GM21381 (cell line): ENCODE measurements around the gene RFLNA.
"Not testable (repeated sequence)": the region's sequence is repeated elsewhere in the genome, so short reads cannot be mapped to it uniquely, and the experiment has no call there.

Experiments used
- ATAC-seq: cut with Tn5 transposase; IDR thresholded peaks from one replicate; pipeline ENCODE4 v1.9.1; 2021; ENCODE audit warnings: mild to moderate bottlenecking, moderate library complexity; ENCODE audit not compliant: unreplicated experiment

The RFLNA gene

DNA sequence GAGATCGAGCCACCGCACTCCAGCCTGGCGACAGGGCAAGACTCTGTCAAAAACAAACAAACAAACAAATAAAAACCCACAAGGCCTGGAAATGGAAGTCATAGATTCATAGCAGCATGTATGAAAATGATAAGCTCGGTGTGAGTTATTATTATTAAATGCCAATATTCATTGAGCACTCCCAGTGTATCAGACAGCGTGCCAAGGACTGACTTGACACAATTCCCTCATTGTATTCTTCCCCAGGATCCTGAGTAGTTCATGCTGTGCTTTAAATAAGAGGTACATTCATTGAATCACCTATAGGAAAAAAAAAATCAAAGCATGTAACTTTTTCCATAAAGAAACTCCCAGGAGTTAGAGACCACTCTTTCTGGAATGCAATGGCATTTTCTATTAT lies 12.6 kb upstream of the RFLNA start:
- no peak for ATAC-seq

DNA sequence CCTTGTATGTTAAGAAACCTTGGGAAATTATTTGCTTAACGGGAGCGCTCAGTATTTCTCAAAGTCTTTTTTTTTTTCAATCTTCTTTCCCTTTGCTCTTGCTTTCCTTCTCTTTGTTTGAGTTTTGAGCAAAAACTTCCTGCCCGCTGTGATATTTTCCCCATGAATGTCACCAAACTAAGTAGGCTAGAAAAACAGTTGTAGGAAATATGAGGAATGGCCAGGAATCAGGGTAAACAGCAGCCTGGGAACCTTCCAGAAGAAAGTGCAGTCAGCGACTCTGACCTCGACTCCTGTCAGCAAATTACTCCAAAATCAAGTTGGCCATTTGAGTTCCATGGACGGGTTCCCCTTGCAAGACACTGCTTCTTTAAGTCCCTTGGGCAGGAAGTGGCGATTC lies 11.6 kb upstream of the RFLNA start:
- no peak for ATAC-seq

GRCh38 chr12:124284368-124284767 lies 10.5 kb upstream of the RFLNA start:
- no peak for ATAC-seq

DNA sequence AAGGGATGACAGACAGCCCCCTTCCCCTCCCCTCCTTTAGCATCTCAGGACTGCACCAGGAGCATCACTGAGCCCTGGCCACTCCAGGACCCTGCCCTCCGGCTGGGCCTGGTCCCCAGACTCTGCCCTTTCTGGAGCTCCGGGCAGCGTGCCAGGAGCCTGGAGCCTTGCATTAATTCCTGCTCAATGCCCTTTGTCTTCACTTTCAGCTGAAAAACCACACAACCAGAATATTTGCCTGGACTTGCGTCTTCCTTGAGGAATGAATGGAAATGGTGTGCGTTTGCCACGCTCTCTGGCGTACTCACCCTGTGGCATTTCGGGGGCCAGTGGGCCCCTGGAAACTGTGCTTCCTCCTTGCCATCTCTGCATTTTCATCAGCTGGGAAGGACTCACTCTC lies 8.5 kb upstream of the RFLNA start:
- no peak for ATAC-seq

DNA sequence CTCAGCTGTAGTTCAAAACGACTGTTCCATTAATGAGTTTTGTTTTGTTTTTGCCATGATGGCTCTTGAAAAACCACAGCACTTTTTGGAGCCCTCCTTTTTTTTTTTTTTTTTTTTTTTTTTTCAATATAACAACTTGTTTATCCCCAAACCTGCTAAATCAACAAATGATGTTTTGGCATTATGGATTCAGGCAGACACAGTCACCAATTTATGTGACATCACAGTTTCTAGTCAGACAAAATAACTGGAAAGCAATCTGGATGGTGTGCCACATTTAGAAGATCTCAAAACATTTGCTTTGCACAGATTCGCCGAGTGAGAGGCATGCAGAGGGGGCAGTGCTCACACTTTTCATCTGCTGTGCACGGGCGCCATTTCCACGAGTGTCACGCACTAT lies 7.9 kb upstream of the RFLNA start:
- no peak for ATAC-seq

DNA sequence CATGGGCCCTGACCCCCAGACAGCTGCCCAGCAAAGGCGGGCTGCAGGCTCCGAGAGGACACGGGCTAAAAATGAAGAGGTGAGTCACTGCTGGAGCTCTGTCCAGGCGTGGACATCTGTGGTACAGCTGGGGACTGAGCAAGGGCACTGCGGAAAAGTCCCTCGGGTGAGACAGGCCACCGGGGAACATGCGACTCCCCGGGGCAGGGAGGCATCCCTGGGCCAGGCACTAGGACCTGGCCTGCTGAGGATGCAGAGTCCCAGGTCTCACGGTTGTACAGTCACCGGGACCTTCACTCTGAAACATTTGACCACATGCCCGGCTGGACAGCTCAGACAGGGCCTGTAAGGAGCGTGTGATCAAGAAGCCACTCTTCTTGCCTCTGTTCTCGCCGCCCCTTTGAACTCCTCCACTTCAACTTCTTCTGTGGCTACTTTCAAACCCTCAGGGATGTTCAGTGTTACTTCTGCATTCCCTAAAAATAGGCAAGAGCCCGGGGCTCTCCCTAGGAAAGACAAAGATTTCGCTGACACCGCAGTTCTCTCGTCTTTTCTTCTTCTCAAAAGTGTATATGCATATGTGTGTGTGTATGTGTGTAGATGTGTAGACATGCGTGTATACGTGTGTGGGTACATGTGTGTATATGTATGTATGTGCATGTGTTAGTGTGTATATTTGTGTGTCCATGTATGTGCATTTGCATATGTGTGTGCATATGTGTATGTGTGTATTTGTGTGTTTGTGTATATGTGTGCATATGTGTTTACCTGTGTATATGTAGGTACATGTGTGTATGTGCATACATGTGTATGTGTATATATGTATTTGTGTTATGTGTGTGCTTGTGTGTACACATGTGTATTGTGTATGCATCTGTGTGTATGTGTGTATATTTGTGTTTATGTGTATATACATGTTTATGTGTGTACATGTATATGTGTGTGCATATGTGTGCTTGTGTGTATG lies 5.0 kb upstream of the RFLNA start:
- no peak for ATAC-seq

- ATAC-seq, result no peak
These were observed 2.5 kb upstream of the RFLNA start for GRCh38 chr12:124292385-124292784.

DNA sequence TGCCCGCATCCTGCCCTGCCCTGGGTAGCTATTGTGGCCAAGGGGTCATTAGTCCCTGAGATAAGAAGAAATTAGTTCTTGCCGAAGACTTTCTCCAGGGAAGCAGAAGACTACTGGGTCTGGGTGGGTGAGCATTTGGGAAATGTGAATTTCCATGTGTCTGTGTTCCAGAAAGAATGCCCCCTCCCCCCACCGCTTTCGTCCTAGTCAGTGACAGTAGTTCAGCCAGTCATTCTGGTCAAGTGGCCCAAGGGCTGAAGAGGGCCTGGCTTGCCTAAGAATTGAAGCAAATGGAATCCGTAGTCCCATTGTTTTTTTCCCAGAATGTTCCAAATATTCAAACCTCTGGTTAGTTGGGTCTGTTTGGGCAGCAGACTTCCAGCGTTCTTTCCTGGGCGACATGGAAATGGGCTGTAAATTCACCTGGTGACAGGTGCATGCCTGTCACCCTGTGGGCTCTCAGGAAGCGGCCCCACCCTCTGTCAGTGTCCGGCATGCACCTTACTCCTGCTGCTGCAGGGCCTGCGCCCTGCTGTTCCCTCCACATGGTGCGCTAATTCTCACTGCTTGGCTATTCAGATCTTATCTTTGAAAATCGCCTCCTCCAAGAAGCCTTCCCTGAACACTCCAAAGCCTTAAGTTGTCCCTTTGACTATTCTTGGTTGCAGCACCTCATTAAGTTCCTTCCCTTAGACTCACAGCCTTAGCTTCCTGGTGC lies 1.4 kb upstream of the RFLNA start:
- no peak for ATAC-seq

- ATAC-seq, result no peak
These were observed 652 bp downstream of the RFLNA start for GRCh38 chr12:124295431-124296058.

DNA sequence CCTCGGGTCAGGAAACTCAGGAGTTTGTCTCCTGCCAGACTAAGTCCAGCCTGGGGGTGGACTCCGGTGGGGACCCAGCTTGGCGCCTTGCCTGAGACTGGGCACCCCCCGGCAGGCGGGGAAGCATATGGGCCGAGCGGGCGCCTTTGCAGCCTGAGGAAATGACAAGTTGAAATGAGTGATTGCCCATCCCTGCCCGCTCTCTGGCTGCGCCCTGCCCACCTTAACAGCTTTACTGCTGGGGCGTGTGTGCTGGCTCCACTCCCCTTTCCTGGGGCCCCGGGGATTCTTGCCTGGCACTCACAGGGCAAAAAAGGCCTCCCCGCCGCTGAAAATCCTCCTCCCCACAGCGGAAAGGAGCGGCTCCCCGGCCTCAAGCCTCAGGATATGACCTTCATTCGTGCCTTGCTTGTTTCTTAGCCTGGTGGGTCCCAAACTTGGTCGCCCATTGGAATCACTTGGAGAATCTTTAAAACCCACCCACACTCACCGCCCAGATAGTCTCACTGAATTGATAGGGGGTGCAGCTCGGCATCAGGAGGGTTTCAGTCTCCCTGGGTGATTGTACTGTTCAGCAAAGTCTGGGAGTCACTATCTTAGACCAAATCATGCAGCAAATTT lies 1.5 kb downstream of the RFLNA start:
- no peak for ATAC-seq

DNA sequence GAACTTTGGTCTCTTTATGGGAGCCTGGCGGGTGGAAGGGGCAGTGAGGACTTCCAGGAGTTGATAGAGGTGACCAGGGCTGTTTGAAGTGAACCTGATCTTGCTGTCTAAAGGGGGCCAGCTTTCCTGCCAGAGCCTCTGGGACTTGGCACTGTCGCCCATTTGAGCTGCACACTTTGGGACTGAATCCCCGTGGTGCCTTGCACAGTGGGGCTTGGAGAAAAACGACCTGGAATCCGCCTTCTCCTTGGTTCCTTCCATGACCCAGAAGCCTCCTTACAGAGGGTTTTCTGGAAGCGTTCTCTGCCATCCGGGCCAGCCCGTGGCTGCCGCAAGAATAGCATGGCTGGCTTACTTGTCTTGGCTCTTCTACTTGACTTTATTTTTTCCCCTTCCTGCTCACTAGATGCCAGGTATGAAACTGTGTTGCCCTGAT lies 2.0 kb downstream of the RFLNA start:
- no peak for ATAC-seq

- ATAC-seq, result no peak
These were observed 2.5 kb downstream of the RFLNA start for GRCh38 chr12:124297389-124297788.

GRCh38 chr12:124297856-124298255 lies 3.0 kb downstream of the RFLNA start:
- ATAC-seq, result no peak

DNA sequence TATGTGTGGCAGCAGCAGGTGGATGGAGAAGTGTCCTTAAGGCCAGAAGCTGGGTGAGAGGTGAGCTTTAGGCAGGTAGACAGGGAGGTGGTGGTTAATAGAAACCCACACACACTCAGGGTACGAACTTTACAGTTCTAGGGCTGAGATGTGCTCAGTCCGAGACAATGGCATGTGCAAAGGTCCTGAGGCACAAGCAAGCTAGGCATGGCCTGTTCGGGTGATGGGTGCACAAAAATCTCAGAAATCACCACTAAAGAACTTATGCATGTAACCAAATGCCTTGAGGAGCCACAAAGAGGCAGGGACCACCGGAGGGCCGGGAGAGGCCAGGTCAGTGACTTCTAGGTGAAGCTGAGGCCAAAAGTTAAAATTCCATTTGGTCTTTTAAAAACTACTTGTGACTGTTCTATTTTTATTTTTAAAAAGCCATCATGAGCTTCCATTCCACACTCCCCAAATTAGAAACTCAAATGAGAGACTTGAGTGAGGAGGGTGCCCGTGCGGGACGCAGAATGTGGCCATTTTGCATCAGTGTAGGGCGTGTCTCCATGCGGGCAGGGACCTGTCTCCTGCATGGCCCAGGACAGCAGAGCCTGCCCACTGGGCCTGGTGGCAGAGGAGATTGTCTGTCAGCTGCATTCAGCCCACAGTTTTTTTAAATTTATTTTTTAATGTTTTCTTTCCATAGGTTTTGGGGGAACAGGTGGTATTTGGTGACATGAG lies 4.0 kb downstream of the RFLNA start:
- no peak for ATAC-seq

- no peak for ATAC-seq
These were observed 4.9 kb downstream of the RFLNA start for GRCh38 chr12:124299628-124300388.

DNA sequence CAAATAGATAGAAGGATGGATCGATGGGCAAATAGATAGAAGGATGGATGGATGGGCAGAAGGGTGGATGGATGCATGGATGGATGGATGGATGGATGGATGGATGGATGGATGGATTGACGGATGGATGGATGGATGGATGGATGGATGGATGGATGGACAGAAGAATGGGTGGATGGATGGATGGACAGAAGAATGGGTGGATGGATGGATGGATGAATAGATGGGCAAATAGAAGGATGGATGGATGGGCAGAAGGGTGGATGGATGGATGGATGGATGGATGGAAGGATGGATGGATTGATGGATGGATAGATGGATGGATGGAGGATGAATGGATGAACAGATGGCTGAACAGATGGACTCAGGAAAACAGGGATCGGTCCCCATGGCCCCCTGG lies 5.8 kb downstream of the RFLNA start:
- not testable (repeated sequence) for ATAC-seq

DNA sequence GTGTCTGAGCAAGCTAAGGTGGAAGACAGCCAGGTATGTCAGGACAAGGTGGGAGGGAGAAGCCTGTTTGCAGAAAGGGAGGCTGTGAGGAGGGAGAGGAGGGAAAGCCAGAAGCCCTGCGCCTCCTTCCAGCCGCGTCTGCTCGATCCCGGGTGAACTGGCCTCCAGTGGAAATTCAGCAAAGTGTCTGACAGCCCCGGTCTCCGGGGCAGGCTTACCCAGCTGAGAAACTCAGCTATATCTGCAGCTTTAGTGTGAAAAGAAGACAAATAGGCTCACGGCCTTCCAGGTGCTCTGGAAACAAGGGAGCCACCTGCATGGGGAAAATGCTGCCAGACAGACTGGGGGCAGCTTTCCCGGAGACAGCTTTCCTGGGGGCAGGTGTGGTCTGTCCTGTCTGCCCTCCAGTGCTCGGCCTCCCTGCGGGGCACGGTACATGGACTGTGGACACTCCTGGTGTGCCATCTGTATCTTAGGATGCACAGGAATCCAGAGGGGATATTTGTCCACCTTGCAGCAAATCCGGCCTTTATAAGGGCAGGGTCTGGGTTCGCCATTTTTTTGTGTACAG lies 6.3 kb downstream of the RFLNA start:
- ATAC-seq, result no peak

DNA sequence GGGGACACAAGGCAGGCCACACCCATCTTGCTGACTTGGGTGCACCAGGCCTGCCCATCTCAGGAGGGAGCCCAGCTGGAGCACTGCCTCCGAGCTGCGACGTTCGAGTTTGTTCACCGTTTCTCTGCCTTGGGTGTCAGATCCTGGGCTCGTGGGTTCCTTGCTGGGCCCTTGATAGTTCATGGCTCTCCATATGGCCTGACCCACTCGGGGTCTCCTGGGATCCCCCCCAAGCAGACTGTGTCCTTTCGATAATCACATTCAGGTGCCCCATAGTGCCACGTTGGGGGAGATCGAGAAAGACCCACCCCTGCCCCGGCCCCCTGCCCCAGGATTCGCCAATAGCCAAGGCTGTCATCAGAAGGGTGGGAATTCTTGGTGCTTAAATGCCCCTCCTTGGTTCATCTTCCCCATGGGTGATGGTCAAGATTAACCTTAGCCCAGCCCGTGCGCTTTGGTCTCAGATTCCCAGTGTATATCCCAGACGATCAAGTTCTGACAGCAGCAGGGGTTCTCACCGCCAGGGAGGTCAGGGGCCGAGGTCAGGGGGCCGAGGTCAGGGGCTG lies 7.4 kb downstream of the RFLNA start:
- no peak for ATAC-seq
